ENCODE measurements around the gene LIN7A. TPM values are rescaled to one million over a fixed set of nuclear protein-coding genes. Genes with fewer than 3 reads are reported as not detected.

LIN7A gene
- total and polyA plus RNA-seq, 12 donors = 0.35 to 6.0 (median 2.7) TPM

DNA sequence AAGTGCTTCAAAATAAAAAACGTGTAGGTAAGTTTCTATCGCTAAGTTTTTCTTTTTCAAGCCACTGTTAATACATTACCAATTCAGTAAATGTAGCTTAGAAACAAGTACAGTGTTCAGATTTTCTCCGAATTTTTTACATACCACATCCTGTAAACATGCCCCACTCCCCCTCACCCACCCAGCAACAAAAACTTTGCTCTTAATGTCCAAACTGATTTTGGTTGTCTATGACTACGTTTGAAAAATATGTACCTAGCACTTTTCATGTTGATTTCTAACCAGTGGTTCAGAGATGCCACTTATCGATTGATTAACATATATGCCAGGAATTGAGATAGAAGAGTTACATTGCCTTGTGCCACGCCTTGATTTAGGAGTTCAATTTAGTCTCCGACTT is 663 bp upstream of the LIN7A start:
- Histone ChIP-seq H3K4me1 (replicated peaks in 1 of 2) (peaks cover 0 to 4% of the 10 kb centered on the region in 2 donors), H3K9me3 (replicated peaks in 1 of 3) (no peaks in the 10 kb centered on the region), H3K4me3 (no peak overlapping the region), H3K36me3 (replicated peaks in 1 of 2) (no peaks in the 10 kb centered on the region), H3K27me3 (no peaks in the 10 kb centered on the region), H3K27ac (no peak overlapping the region)
- intact Hi-C loops (cut with DNase I) = no loop called here
- TF ChIP-seq, protein P1, sequence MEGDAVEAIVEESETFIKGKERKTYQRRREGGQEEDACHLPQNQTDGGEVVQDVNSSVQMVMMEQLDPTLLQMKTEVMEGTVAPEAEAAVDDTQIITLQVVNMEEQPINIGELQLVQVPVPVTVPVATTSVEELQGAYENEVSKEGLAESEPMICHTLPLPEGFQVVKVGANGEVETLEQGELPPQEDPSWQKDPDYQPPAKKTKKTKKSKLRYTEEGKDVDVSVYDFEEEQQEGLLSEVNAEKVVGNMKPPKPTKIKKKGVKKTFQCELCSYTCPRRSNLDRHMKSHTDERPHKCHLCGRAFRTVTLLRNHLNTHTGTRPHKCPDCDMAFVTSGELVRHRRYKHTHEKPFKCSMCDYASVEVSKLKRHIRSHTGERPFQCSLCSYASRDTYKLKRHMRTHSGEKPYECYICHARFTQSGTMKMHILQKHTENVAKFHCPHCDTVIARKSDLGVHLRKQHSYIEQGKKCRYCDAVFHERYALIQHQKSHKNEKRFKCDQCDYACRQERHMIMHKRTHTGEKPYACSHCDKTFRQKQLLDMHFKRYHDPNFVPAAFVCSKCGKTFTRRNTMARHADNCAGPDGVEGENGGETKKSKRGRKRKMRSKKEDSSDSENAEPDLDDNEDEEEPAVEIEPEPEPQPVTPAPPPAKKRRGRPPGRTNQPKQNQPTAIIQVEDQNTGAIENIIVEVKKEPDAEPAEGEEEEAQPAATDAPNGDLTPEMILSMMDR (IDR thresholded peaks at IDR 0.05) = no peak
- no peak for TF ChIP-seq POLR2A (IDR thresholded peaks at IDR 0.05)
- no peak for DNase-seq
- WGBS, 4 donors = 61 to 69% (median 64%) methylated on average over 7 of the region's 7 CpGs

DNA sequence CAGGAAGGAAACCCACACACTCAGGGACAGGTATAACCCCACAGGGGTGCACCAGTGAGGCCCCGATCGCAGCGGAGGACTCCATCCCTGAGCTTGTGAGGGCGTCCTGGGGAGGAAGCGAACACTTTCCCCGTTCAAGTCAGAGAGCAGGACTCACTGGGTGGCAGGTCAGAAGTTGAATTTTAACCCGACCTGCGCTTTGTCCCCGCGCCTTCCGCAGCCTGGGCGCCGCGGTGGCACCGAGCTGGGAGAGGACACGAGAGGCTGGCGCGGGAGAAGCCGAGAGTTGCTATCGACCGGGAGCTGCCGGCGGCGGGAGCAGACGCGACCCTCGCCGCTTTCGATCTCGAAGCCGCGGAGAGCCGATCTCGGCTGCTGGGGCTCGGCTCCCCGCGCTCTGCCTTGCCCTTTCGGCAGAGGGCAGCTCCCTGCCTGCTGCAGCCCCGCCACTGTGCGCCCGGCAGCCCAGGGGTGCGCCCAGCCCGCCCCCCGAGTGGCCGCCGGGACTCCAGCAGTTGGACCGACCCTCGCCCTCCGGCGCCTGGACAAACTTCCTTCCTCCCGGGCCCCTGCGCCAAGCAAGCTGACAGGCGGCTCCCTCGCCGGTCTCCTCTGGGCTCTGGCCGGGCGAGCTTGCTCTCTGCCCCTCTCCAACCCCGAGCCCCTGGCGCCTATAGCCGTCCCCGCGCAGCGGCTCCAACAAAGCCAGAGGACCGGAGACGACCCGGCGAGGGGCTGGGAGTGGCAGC is 918 bp downstream of the LIN7A start:
- 0 to 1% (median 0%) methylated on average over 44 to 67 of the region's 67 CpGs; no CpG with 5 or more reads in 1 of the 4 donors for whole genome bisulfite sequencing, 4 donors
- TF ChIP-seq POLR2A (IDR thresholded peaks at IDR 0.05) = no peak
- TF ChIP-seq, protein P1 (IDR thresholded peaks at IDR 0.05) = no peak
- no peaks in the 10 kb centered on the region for H3K9me3 ChIP-seq (replicated peaks in 1 of 3)
- H3K4me3 ChIP-seq = peak overlapping the region; percentile 25 to 60 (median 46)
- no peaks in the 10 kb centered on the region for H3K36me3 ChIP-seq (replicated peaks in 1 of 2)
- intact Hi-C loops (cut with DNase I) = no loop called here
- H3K4me1 ChIP-seq (replicated peaks in 1 of 2) = peaks cover 0 to 4% of the 10 kb centered on the region in 2 donors
- peak in 5 of 7 donors; percentile 21 to 70 (median 22) for DNase-seq
- H3K27me3 ChIP-seq = no peaks in the 10 kb centered on the region
- H3K27ac ChIP-seq = peak overlapping the region in 3 of 5 donors; percentile 51 to 87 (median 53)

DNA sequence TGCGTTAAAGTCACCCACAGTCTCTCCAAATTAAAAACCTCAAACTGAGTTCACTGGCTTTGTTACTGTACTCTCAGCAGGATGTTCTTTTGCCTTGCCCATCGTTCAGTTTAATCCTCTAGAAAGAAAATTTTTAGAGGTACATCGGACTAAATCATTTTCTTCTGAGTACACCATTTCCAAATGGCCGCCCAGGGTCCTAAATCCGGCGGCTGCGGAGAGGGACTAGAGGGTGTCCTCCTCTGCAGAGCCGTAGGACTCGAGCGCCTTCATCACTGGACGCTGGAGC is 1.4 kb downstream of the LIN7A start:
- intact Hi-C loops (cut with DNase I) = no loop called here
- 2 to 9% (median 3%) methylated on average over 4 to 11 of the region's 11 CpGs for WGBS, 4 donors
- Histone ChIP-seq H3K4me3 (peak overlapping the region in 3 of 4 donors; percentile 38 to 60 (median 55)), H3K27ac (peak overlapping the region in 1 of 5 donors; percentile 87), H3K4me1 (replicated peaks in 1 of 2) (peaks cover 0 to 4% of the 10 kb centered on the region in 2 donors), H3K9me3 (replicated peaks in 1 of 3) (no peaks in the 10 kb centered on the region), H3K36me3 (replicated peaks in 1 of 2) (no peaks in the 10 kb centered on the region), H3K27me3 (no peaks in the 10 kb centered on the region)
- DNase-seq = peak in 2 of 7 donors; percentile 10 to 15
- TF ChIP-seq, protein P1 (IDR thresholded peaks at IDR 0.05) = no peak
- no peak for TF ChIP-seq POLR2A (IDR thresholded peaks at IDR 0.05)

DNA sequence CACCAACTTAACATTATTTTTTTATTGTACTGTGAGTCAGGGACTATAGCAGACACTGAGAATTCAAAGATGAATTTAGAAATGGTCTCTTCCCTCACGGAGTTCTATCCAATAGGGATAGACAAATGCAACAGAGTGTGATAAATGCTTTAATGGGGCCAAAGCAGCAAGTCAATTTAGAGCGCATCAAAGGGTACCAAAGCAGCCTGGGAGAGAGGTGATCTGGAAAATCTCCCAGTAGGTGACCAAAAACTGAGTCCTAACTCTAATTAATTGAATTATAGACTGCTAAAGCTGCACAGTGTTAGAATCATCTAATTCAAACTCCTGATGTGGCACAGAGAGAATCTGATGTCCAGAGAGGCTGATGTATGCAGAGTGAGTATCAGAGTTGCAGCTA is 2.6 kb downstream of the LIN7A start:
- no peak overlapping the region for H3K4me3 ChIP-seq
- no peaks in the 10 kb centered on the region for H3K27me3 ChIP-seq
- no peak for DNase-seq
- H3K4me1 ChIP-seq (replicated peaks in 1 of 2) = peaks cover 0 to 4% of the 10 kb centered on the region in 2 donors
- TF ChIP-seq POLR2A (IDR thresholded peaks at IDR 0.05) = no peak
- TF ChIP-seq, protein P1 (IDR thresholded peaks at IDR 0.05) = no peak
- no peaks in the 10 kb centered on the region for H3K36me3 ChIP-seq (replicated peaks in 1 of 2)
- H3K9me3 ChIP-seq (replicated peaks in 1 of 3) = no peaks in the 10 kb centered on the region
- WGBS, 4 donors = 68 to 88% (median 80%) methylated on average over 2 of the region's 2 CpGs
- peak overlapping the region in 1 of 5 donors; percentile 14 for H3K27ac ChIP-seq
- intact Hi-C loops (cut with DNase I) = no loop called here

All from adrenal gland (tissue), 12 donors.